ENCODE measurements around the gene CADM2. TPM values are rescaled to one million over a fixed set of nuclear protein-coding genes. Genes with fewer than 3 reads are reported as not detected.

Gene CADM2
- total RNA-seq, 1 donor from 2014 or later = 0.55 TPM

DNA sequence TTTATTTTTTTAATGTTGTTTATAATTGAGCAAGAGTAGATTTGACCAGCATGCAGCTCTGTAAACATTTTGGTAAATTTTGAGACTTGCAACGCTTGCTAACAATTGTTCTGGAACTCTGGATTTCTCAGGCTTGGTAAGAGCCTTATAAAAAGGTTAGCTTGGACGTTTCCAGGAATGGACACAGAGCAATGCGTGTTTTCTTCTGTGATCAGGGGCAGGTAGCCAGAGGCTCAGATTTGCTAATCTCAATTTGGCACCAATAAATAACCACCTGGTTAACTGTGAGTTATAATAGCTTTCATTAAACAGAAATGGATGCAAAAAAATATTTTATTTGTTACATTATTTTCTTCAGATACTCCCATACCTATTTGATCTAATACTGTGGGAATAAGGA lies 39.8 kb downstream of the CADM2 start:
- H3K27ac ChIP-seq = no peak overlapping the region
- no peak for DNase-seq
- TF ChIP-seq, protein P1, sequence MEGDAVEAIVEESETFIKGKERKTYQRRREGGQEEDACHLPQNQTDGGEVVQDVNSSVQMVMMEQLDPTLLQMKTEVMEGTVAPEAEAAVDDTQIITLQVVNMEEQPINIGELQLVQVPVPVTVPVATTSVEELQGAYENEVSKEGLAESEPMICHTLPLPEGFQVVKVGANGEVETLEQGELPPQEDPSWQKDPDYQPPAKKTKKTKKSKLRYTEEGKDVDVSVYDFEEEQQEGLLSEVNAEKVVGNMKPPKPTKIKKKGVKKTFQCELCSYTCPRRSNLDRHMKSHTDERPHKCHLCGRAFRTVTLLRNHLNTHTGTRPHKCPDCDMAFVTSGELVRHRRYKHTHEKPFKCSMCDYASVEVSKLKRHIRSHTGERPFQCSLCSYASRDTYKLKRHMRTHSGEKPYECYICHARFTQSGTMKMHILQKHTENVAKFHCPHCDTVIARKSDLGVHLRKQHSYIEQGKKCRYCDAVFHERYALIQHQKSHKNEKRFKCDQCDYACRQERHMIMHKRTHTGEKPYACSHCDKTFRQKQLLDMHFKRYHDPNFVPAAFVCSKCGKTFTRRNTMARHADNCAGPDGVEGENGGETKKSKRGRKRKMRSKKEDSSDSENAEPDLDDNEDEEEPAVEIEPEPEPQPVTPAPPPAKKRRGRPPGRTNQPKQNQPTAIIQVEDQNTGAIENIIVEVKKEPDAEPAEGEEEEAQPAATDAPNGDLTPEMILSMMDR (IDR thresholded peaks at IDR 0.05) = no peak

DNA sequence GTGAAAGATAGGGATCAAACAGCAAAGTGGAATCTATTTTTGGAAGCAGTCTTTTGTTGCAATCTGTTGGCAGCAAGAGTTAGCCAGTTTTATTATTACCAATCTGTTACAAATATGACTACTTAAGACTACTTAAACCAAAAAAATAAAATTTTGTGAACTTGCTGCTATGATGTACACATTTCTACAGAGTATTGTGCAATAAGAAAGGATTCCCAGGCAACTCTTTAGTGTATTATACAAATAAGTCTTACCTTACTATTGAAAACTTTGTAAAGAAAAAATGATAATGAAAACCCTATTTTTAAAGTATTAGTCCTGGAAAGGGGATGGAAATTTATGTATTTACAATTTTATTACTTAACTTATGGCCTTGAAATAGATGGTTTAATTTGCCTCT lies 44.7 kb downstream of the CADM2 start:
- H3K27me3 ChIP-seq = no peaks in the 10 kb centered on the region
- no peak overlapping the region for H3K4me3 ChIP-seq
- no peaks in the 10 kb centered on the region for H3K9me3 ChIP-seq
- H3K4me1 ChIP-seq = no peaks in the 10 kb centered on the region
- intact Hi-C loops (cut with DNase I) = no loop called here
- H3K27ac ChIP-seq = no peak overlapping the region
- no peak for ATAC-seq
- H3K36me3 ChIP-seq = no peaks in the 10 kb centered on the region
- no peak for DNase-seq
- TF ChIP-seq, protein P1 (IDR thresholded peaks at IDR 0.05) = no peak

More for the DNA sequence above, 39.8 kb downstream of the CADM2 start:
- H3K36me3 ChIP-seq = no peaks in the 10 kb centered on the region
- H3K4me1 ChIP-seq = no peaks in the 10 kb centered on the region
- no peak overlapping the region for H3K4me3 ChIP-seq
- no peaks in the 10 kb centered on the region for H3K27me3 ChIP-seq
- H3K9me3 ChIP-seq = no peaks in the 10 kb centered on the region
- intact Hi-C loops (cut with DNase I) = no loop called here
- ATAC-seq = no peak

DNA sequence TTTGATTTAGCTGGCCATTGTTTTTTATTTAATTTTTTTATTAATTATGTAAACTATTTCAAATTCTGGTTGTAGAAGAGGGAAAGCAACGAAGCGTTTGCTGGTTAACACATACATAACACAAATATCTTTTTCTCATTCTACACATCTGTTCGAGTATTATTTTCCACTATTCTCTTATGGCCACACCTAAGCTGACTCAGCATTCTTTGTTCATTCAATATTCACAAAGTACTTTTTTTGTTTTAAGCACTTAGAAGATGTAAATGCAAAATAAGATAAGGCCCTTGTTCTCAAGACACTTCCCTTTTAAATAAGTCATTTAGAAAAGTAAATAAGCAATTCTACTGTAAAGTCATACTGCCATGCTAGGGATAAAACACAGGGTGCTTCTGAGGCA lies 45.4 kb downstream of the CADM2 start:
- TF ChIP-seq, protein P1 (IDR thresholded peaks at IDR 0.05) = no peak
- H3K36me3 ChIP-seq = no peaks in the 10 kb centered on the region
- H3K27me3 ChIP-seq = no peaks in the 10 kb centered on the region
- no peak overlapping the region for H3K4me3 ChIP-seq
- no peaks in the 10 kb centered on the region for H3K9me3 ChIP-seq
- intact Hi-C loops (cut with DNase I) = no loop called here
- H3K4me1 ChIP-seq = no peaks in the 10 kb centered on the region
- H3K27ac ChIP-seq = no peak overlapping the region
- ATAC-seq (no peak), DNase-seq (no peak)

DNA sequence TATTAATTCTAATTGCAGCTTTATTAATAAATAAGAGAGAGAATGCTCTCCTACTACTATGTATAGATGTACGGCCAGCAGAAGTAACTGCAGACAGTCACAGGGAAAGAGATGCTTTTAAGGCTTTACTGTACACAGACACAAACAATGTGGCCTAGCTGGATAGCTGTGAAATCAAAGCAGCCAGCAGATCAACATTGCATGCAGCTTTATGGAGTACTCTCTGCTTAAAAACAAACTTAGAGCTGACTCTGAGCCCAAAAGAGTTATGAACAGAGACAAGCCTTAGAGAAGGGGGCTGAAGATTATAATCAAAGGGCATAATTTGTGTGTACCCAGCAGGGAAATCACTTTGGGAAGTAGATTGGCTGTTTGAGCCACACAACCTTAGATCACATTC lies 47.2 kb downstream of the CADM2 start:
- no peaks in the 10 kb centered on the region for H3K36me3 ChIP-seq
- ATAC-seq (no peak), DNase-seq (no peak)
- no peak overlapping the region for H3K4me3 ChIP-seq
- intact Hi-C loops (cut with DNase I) = no loop called here
- H3K4me1 ChIP-seq = no peaks in the 10 kb centered on the region
- no peak overlapping the region for H3K27ac ChIP-seq
- TF ChIP-seq, protein P1 (IDR thresholded peaks at IDR 0.05) = no peak
- H3K27me3 ChIP-seq = no peaks in the 10 kb centered on the region
- H3K9me3 ChIP-seq = no peaks in the 10 kb centered on the region

DNA sequence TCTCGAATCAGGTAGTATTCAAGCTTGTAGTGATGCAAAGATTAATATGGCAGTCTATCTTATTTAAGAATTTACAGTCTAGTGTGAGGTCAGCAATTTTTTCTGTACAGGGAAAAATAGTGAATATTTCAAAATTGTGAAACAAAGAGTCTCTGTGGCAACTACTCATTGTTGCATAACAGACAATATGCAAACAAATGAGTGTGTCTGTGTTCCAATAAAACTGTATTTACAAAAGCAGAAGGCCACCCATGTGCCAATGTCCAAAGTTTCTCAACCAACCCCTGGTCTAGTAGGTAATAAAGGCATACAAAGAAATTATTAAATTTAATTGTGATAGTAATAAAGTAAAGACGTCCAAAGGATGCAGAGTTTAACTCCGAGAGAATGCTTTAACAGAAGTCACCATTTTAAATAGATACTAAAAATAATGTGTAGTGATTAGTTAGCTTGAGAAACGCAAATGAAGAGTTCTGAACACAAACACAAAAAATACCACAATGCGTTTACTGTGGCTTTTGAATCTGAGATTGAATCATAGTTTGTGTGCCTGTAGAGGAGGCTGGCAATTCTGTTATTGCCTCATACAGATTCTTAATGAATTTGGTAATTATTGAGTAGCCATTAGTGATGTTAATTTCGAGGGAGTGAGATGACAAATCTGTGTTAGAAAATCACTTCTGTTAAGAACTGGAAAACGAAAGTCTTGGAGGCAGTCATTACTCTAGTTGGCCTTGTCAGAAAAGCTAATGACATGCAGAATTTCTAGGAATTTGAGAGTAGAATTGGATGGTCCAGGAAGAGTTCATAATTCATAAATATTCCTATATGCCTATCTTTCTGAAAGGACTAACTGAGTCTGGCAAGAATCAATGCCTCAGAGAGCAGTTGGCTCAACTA lies 48.7 kb downstream of the CADM2 start:
- Histone ChIP-seq H3K27me3 (no peaks in the 10 kb centered on the region), H3K27ac (no peak overlapping the region), H3K36me3 (no peaks in the 10 kb centered on the region), H3K4me1 (no peaks in the 10 kb centered on the region), H3K4me3 (no peak overlapping the region), H3K9me3 (no peaks in the 10 kb centered on the region)
- intact Hi-C loops (cut with DNase I) = no loop called here
- ATAC-seq (peak; percentile 34), DNase-seq (no peak)
- TF ChIP-seq, protein P1 (IDR thresholded peaks at IDR 0.05) = no peak

Measured in upper lobe of right lung (tissue), 1 donor.